ENCODE results near the gene FAM217A. TPM values are rescaled to one million over a fixed set of nuclear protein-coding genes. Genes with fewer than 3 reads are reported as not detected.
"Not testable (repeated sequence)": the region's sequence is repeated elsewhere in the genome, so short reads cannot be mapped to it uniquely, and the experiment has no call there.

FAM217A gene
- total RNA-seq, 4 donors from 2014 or later = not detected

DNA sequence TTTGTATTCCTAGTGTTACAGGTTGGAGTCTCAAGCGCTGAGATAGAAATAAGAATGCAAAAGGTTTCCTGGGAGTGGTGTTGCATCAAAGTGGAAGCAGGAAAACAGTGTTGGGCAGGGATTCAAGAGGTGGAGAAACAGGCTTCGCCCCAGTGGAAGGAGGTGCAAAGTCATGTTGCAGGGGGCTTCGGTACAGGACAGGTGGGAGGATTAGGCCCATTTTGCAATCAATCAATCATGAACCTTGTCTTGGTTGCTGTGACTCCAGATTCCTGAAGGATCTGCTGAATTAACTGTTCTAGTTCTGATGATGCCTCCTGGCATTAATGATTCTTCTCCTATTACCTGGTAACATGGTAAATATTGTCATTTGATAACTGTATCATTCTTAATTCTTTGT lies 22.4 kb upstream of the FAM217A start:
- Histone ChIP-seq H3K9me3 (no peaks in the 10 kb centered on the region), H3K4me3 (no peak overlapping the region), H3K4me1 (peaks cover 0 to 8% (median 0%) of the 10 kb centered on the region in 3 donors), H3K27ac (no peak overlapping the region), H3K27me3 (no peaks in the 10 kb centered on the region), H3K36me3 (no peaks in the 10 kb centered on the region)
- DNase-seq = no peak
- TF ChIP-seq, protein P1, sequence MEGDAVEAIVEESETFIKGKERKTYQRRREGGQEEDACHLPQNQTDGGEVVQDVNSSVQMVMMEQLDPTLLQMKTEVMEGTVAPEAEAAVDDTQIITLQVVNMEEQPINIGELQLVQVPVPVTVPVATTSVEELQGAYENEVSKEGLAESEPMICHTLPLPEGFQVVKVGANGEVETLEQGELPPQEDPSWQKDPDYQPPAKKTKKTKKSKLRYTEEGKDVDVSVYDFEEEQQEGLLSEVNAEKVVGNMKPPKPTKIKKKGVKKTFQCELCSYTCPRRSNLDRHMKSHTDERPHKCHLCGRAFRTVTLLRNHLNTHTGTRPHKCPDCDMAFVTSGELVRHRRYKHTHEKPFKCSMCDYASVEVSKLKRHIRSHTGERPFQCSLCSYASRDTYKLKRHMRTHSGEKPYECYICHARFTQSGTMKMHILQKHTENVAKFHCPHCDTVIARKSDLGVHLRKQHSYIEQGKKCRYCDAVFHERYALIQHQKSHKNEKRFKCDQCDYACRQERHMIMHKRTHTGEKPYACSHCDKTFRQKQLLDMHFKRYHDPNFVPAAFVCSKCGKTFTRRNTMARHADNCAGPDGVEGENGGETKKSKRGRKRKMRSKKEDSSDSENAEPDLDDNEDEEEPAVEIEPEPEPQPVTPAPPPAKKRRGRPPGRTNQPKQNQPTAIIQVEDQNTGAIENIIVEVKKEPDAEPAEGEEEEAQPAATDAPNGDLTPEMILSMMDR (IDR thresholded peaks at IDR 0.05) = no peak
- TF ChIP-seq POLR2A (IDR thresholded peaks at IDR 0.05) = no peak
- intact Hi-C loops (cut with DNase I) = no loop called here
- 46 to 55% methylated on average over 3 of the region's 3 CpGs for WGBS, 2 donors

GRCh38 chr6:4100655-4101054 lies 21.7 kb upstream of the FAM217A start:
- no peaks in the 10 kb centered on the region for H3K36me3 ChIP-seq
- H3K9me3 ChIP-seq = no peaks in the 10 kb centered on the region
- TF ChIP-seq POLR2A (IDR thresholded peaks at IDR 0.05) = no peak
- TF ChIP-seq, protein P1 (IDR thresholded peaks at IDR 0.05) = no peak
- no peak overlapping the region for H3K4me3 ChIP-seq
- WGBS, 2 donors = 76 to 84% methylated on average over 5 of the region's 5 CpGs
- intact Hi-C loops (cut with DNase I) = no loop called here
- DNase-seq = no peak
- no peaks in the 10 kb centered on the region for H3K27me3 ChIP-seq
- H3K27ac ChIP-seq = no peak overlapping the region
- peaks cover 0 to 8% (median 0%) of the 10 kb centered on the region in 3 donors for H3K4me1 ChIP-seq

- TF ChIP-seq, protein P1 (IDR thresholded peaks at IDR 0.05) = no peak
- TF ChIP-seq POLR2A (IDR thresholded peaks at IDR 0.05) = no peak
These were observed 14.4 kb upstream of the FAM217A start for GRCh38 chr6:4093288-4093687.

GRCh38 chr6:4091941-4092340 lies 13.0 kb upstream of the FAM217A start:
- no peaks in the 10 kb centered on the region for H3K4me1 ChIP-seq
- WGBS, 2 donors = 89 to 92% methylated on average over 7 of the region's 7 CpGs
- H3K4me3 ChIP-seq = no peak overlapping the region
- no peaks in the 10 kb centered on the region for H3K9me3 ChIP-seq
- no peak for TF ChIP-seq POLR2A (IDR thresholded peaks at IDR 0.05)
- TF ChIP-seq, protein P1 (IDR thresholded peaks at IDR 0.05) = no peak
- no peak overlapping the region for H3K27ac ChIP-seq
- intact Hi-C loops (cut with DNase I) = no loop called here
- H3K27me3 ChIP-seq = no peaks in the 10 kb centered on the region
- H3K36me3 ChIP-seq = no peaks in the 10 kb centered on the region
- no peak for DNase-seq

More at GRCh38 chr6:4093288-4093687, 14.4 kb upstream of the FAM217A start:
- no peak for DNase-seq
- Histone ChIP-seq H3K36me3 (no peaks in the 10 kb centered on the region), H3K4me3 (no peak overlapping the region), H3K27ac (no peak overlapping the region), H3K4me1 (no peaks in the 10 kb centered on the region), H3K27me3 (no peaks in the 10 kb centered on the region), H3K9me3 (no peaks in the 10 kb centered on the region)
- 79 to 81% methylated on average over 1 of the region's 1 CpG for WGBS, 2 donors
- intact Hi-C loops (cut with DNase I) = no loop called here

DNA sequence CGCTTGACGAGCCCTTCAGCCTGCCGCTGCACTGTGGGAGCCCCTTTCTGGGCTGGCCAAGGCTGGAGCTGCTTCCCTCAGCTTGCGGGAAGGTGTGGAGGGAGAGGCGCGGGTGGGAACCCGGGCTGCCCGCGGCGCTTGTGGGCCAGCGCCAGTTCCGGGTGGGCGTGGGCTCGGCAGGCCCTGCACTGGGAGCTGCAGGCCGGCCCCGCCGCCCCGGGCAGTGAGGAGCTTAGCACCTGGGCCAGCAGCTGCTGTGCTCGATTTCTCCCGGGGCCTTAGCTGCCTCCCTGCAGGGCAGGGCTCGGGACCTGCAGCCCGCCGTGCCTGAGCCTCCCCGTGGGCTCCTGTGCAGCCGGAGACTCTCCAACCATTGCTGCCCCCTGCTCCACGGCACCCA lies 11.1 kb upstream of the FAM217A start:
- H3K4me3 ChIP-seq; intact Hi-C loops (cut with DNase I); H3K9me3 ChIP-seq; DNase-seq; H3K27me3 ChIP-seq; H3K27ac ChIP-seq; H3K36me3 ChIP-seq; H3K4me1 ChIP-seq: not testable (repeated sequence)
- WGBS, 2 donors = no CpG with 5 or more reads among the region's 26 CpGs

- Histone ChIP-seq H3K27ac (no peak overlapping the region), H3K4me3 (no peak overlapping the region), H3K27me3 (no peaks in the 10 kb centered on the region), H3K4me1 (no peaks in the 10 kb centered on the region), H3K9me3 (no peaks in the 10 kb centered on the region), H3K36me3 (no peaks in the 10 kb centered on the region)
- TF ChIP-seq POLR2A (IDR thresholded peaks at IDR 0.05) = no peak
- TF ChIP-seq, protein P1 (IDR thresholded peaks at IDR 0.05) = no peak
- DNase-seq = no peak
- intact Hi-C loops (cut with DNase I) = no loop called here
- 89 to 90% methylated on average over 7 of the region's 7 CpGs for WGBS, 2 donors
These were observed 9.8 kb upstream of the FAM217A start for GRCh38 chr6:4088704-4089103.
